GM12891 (cell line): ENCODE results near the gene CACNG4.

Experiments
- POLR2A ChIP-seq: IDR thresholded peaks from 2 replicates; pipeline ENCODE4 v1.6.1; 2011; ENCODE audit warnings: low read depth, low read length, control low read depth
- POLR2AphosphoS5 ChIP-seq: IDR thresholded peaks from 2 replicates; pipeline ENCODE4 v1.6.1; 2011; ENCODE audit warnings: low read depth, low read length, control low read depth
- TAF1 ChIP-seq: IDR thresholded peaks from 2 replicates; pipeline ENCODE4 v1.6.1; 2011; ENCODE audit warnings: low read depth, low read length, control low read depth

- TF ChIP-seq TAF1: no peak
- no peak for TF ChIP-seq POLR2AphosphoS5
- TF ChIP-seq POLR2A: no peak
Measured at GRCh38 chr17:67053438-67054000, 89.0 kb downstream of the CACNG4 start.
